ENCODE measurements around the gene ABHD16A. TPM values are rescaled to one million over a fixed set of nuclear protein-coding genes. Genes with fewer than 3 reads are reported as not detected.
A peak's percentile ranks its signal among the peaks of the same experiment; 100 is the strongest.

Gene ABHD16A
- total RNA-seq, 2 donors from 2014 or later, result 57.8 to 75.1 TPM

- Mint-ChIP-seq H3K36me3 (ENCODE audit: low read depth) (peaks cover 2% of the 10 kb centered on the region), H3K27ac (peak within 1 kb of the TSS; percentile 67), H3K4me1 (peaks cover 57% of the 10 kb centered on the region), H3K4me3 (peak within 1 kb of the TSS; percentile 50), H3K27me3 (no peaks in the 10 kb centered on the region)
- ATAC-seq (no peak), DNase-seq (no peak)
- no peaks in the 10 kb centered on the region for H3K9me3 ChIP-seq (ENCODE audit: control insufficient read depth, low read length, poor library complexity, severe bottlenecking)
These were observed 47.5 kb downstream of the ABHD16A start, which contains the start of gene APOM for GRCh38 chr6:31655349-31656237. TSS of gene APOM (plus strand) at chr6:31655894. CDS start at chr6:31655967, 73 bp downstream.

DNA sequence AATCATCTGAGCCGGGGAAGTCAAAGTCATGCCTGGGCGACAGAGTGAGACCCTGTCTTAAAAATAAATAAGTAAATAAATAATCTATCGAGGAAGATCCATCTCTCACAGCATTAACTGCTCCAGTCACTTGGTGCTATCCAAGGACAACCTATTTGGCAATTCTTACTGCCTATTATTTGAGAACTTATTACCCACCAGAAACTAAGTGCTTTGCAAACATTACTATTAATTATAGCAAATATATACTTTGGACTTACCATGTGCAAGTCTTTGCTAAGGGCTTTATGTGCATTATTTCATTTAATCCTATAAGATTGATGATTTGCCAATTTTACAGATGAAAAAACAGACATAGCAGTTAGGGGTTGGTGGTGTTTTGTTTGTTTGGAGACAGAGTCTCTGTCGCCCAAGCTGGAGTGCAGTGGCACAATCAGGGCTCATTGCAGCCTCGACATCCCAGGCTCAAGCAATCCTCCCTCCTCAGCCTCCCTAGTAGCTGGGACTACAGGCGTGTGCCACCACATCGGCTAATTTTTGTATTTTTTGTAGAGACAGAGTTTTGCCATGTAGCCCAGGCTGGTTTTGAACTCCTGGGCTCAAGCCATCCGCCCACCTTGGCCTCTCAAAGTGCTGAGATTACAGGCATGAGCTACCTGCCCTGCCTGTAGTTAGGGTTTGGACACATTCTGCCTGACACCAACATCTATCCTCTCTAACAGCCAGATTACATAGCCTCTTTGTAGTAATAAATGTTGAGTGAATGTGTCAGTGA, 48.4 kb downstream of the ABHD16A start:
- no peak for DNase-seq
- Mint-ChIP-seq H3K27ac (no peak overlapping the region), H3K4me1 (peaks cover 53% of the 10 kb centered on the region), H3K36me3 (ENCODE audit: low read depth) (peaks cover 2% of the 10 kb centered on the region), H3K4me3 (no peak overlapping the region), H3K27me3 (no peaks in the 10 kb centered on the region)
- H3K9me3 ChIP-seq (ENCODE audit: control insufficient read depth, low read length, poor library complexity, severe bottlenecking), result no peaks in the 10 kb centered on the region
- ATAC-seq, result no peak

DNA sequence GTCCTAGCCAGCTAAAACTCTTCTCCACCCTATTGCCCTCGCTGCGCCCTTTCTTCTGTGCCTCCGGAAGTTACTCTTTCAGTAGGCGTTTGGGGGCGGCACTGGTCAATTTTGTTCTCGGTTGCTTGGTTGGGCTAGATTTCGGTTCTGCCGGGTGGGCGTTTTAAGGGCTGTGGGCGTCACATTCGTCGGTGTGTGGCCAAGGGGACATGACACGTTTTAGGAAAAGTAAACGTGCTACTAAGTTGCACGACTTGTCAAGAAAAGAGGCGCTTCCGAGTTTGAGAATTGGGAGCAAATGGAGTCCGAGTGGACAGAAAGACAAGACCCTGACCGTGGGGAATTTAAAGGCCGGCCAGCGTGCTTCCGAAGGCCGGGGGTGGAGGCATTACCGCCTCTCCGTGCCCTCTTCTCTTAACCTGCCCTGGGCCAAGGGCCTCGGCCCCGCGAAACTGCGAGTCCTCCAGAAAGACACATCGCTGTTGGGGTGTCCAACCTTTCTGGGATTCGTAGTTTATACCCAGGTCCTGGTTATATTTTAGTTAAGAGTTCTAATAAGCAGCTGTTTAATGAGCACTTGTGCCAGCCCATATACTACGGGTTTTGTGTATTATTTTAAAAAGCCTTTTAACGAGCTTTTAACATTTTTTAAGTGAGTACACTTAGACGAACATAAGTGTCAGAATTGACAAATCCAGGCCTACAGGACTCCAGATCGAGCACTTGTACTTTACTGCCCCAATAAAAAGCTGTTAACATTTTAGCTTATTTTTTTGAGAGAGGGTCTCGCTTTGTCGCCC, 50.0 kb downstream of the ABHD16A start:
- DNase-seq (peak in 2 of 3 donors; percentile 66 to 75), ATAC-seq (peak; percentile 74)
- Mint-ChIP-seq H3K36me3 (ENCODE audit: low read depth) (peaks cover 2% of the 10 kb centered on the region), H3K4me3 (peak overlapping the region; percentile 96), H3K27ac (peak overlapping the region; percentile 97), H3K27me3 (no peaks in the 10 kb centered on the region), H3K4me1 (peaks cover 42% of the 10 kb centered on the region)
- H3K9me3 ChIP-seq (ENCODE audit: control insufficient read depth, low read length, poor library complexity, severe bottlenecking), result no peaks in the 10 kb centered on the region

- H3K36me3 Mint-ChIP-seq (ENCODE audit: low read depth), result peaks cover 2% of the 10 kb centered on the region
- H3K9me3 ChIP-seq (ENCODE audit: control insufficient read depth, low read length, poor library complexity, severe bottlenecking), result no peaks in the 10 kb centered on the region
These were observed 51.4 kb downstream of the ABHD16A start for GRCh38 chr6:31651602-31652191.

GRCh38 chr6:31645325-31645724, 57.8 kb downstream of the ABHD16A start:
- no peak for DNase-seq
- H3K4me3 Mint-ChIP-seq, result no peak overlapping the region
- H3K4me1 Mint-ChIP-seq, result peaks cover 10% of the 10 kb centered on the region
- H3K9me3 ChIP-seq (ENCODE audit: control insufficient read depth, low read length, poor library complexity, severe bottlenecking), result no peaks in the 10 kb centered on the region
- no peak for ATAC-seq
- peak overlapping the region; percentile 27 for H3K27ac Mint-ChIP-seq
- H3K27me3 Mint-ChIP-seq, result no peaks in the 10 kb centered on the region
- peaks cover 3% of the 10 kb centered on the region for H3K36me3 Mint-ChIP-seq (ENCODE audit: low read depth)

More at GRCh38 chr6:31651602-31652191, 51.4 kb downstream of the ABHD16A start:
- ATAC-seq (peak; percentile 27), DNase-seq (no peak)
- Mint-ChIP-seq H3K27ac (peak overlapping the region; percentile 97), H3K4me1 (peaks cover 37% of the 10 kb centered on the region), H3K4me3 (peak overlapping the region; percentile 96), H3K27me3 (no peaks in the 10 kb centered on the region)

DNA sequence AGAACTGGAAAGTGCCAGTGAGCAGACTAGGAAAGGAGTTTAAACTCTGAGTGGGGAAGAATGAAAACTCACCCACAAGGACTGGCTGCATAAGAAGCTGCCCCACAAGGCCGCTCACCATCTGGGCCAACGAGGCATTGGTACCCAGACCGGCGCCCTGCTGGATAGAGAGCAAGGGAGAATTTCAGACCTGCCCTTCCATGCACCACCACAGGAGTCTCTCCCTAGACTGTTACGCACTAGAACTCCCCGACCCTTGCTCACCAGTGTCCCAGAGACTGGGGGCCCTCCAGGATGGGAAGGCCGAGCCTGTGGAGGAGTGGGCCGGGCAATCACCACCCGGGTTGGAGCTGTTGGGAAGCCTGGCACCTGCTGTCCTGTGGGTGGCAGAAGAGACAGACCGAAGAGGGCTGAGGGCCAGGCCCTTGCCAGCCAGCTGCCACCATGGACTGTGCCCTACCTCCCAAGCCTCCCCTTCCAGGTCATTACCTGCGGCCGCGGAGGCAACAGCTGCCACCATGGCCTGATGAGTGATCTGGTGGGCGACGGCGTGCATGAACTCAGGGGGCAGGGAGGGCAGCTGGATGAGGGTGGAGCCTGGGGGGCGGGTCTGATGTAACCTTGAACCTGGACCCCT, 59.2 kb downstream of the ABHD16A start:
- Mint-ChIP-seq H3K27ac (peak overlapping the region; percentile 16), H3K36me3 (ENCODE audit: low read depth) (peaks cover 3% of the 10 kb centered on the region), H3K27me3 (no peaks in the 10 kb centered on the region), H3K4me1 (peaks cover 4% of the 10 kb centered on the region), H3K4me3 (no peak overlapping the region)
- DNase-seq, result no peak
- H3K9me3 ChIP-seq (ENCODE audit: control insufficient read depth, low read length, poor library complexity, severe bottlenecking), result no peaks in the 10 kb centered on the region
- no peak for ATAC-seq

DNA sequence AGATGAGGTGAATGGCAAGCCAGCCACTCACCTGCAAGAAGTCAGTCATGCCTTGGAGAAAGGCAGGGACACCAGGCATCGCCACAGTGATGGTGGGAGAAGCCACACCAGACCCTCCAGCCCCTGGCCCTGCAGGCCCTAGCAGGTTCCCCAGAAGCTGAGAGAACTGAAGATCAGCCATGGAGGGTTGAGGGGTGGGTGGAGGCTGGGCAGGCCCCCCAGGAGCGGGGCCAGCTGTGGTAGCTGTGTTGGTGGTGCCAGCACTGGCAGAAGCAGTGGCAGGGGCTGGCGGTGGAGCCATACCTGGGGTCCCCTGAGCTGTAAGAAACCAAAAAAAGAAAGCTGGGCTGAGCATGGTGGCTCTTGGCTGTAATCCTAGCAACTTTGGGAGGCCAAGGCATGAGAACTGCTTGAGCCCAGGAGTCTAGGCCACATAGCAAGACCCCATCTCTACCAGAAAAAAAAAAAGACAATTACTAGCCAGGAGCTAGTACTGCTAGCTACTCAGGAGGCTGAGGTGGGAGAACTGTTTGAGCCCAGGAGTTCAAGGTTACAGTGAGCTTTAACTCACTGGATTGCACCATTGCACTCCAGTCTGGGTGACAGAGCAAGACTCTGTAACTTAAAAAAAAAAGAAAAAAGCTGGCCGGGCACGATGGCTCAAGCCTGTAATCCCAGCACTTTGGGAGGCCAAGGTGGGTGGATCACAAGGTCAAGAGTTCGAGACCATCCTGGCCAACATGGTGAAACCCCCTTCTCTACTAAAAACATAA, 60.1 kb downstream of the ABHD16A start:
- Mint-ChIP-seq H3K27ac (no peak overlapping the region), H3K36me3 (ENCODE audit: low read depth) (peaks cover 3% of the 10 kb centered on the region), H3K4me1 (peaks cover 4% of the 10 kb centered on the region), H3K4me3 (no peak overlapping the region), H3K27me3 (no peaks in the 10 kb centered on the region)
- no peak for DNase-seq
- ATAC-seq, result no peak
- H3K9me3 ChIP-seq (ENCODE audit: control insufficient read depth, low read length, poor library complexity, severe bottlenecking), result no peaks in the 10 kb centered on the region

DNA sequence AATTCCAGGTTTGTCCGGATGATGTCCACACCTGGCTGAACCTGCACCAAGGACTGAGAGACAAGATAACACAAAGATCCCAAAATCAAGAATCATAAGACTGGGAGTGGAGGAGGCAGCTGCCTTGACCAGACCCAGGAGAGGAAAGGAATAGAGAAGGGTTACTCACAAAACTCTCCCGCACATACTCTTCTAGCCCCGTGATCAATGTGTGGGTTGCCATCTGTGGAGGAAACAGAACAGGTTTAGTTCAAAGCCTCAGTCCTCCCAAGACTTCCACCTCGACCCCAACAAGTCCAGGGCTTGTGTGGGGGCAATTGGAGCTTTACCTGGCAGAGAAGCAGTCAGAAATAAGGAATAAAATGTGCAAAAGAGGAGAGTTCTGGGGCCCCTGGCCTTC, 61.8 kb downstream of the ABHD16A start:
- H3K27ac Mint-ChIP-seq, result no peak overlapping the region
- peaks cover 3% of the 10 kb centered on the region for H3K36me3 Mint-ChIP-seq (ENCODE audit: low read depth)
- H3K4me3 Mint-ChIP-seq, result no peak overlapping the region
- ATAC-seq (no peak), DNase-seq (no peak)
- H3K4me1 Mint-ChIP-seq, result peaks cover 4% of the 10 kb centered on the region
- no peaks in the 10 kb centered on the region for H3K27me3 Mint-ChIP-seq
- H3K9me3 ChIP-seq (ENCODE audit: control insufficient read depth, low read length, poor library complexity, severe bottlenecking), result no peaks in the 10 kb centered on the region

DNA sequence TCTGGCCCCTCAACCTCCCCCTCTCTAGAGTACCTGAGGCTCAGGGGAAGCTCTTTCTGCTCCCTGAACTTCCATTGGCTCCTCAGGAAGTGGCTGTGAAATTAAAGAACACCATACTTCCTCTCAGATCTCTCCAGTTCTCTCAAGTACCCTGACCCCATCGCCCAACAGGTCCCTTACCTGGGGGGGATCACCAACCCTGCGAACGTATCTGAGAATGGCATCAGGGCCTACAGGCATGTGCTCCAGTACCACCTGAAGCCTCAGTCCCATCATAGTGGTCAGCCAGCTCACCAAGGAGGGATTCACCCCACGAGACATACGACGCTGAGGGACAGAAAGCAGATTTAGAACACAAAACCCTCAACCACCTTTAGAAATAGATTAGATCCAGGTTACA, 62.5 kb downstream of the ABHD16A start:
- no peaks in the 10 kb centered on the region for H3K9me3 ChIP-seq (ENCODE audit: control insufficient read depth, low read length, poor library complexity, severe bottlenecking)
- Mint-ChIP-seq H3K27ac (no peak overlapping the region), H3K36me3 (ENCODE audit: low read depth) (peaks cover 3% of the 10 kb centered on the region), H3K4me3 (no peak overlapping the region), H3K4me1 (peaks cover 4% of the 10 kb centered on the region), H3K27me3 (no peaks in the 10 kb centered on the region)
- no peak for DNase-seq
- ATAC-seq, result no peak

- DNase-seq (no peak), ATAC-seq (no peak)
- H3K9me3 ChIP-seq (ENCODE audit: control insufficient read depth, low read length, poor library complexity, severe bottlenecking), result no peaks in the 10 kb centered on the region
- Mint-ChIP-seq H3K4me3 (no peak overlapping the region), H3K4me1 (no peaks in the 10 kb centered on the region), H3K27ac (no peak overlapping the region), H3K27me3 (no peaks in the 10 kb centered on the region), H3K36me3 (ENCODE audit: low read depth) (no peaks in the 10 kb centered on the region)
These were observed 63.7 kb downstream of the ABHD16A start for GRCh38 chr6:31639449-31639861.

DNA sequence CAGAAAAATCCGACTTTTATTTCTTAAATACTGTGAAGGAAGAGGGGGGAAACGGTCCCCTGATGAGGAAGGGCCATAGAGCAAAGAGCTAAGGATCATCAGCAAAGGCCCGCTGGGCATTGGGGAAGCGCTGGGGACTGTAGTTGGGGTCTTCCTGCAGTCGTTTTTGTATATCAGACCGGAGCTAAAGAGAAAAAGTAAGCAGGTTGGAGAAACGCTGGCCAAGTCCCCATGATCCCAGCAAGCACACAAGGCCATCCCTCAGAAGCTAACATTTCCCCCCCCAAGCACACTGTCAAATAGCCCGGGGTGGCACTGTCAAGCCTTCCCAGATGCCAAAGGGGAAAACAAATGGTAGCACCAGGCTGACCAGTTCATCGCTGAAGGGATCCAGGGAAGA, 64.1 kb downstream of the ABHD16A start:
- peaks cover under 1% of the 10 kb centered on the region for H3K36me3 Mint-ChIP-seq (ENCODE audit: low read depth)
- H3K4me3 Mint-ChIP-seq, result no peak overlapping the region
- H3K27ac Mint-ChIP-seq, result no peak overlapping the region
- DNase-seq (no peak), ATAC-seq (no peak)
- no peaks in the 10 kb centered on the region for H3K9me3 ChIP-seq (ENCODE audit: control insufficient read depth, low read length, poor library complexity, severe bottlenecking)
- H3K4me1 Mint-ChIP-seq, result peaks cover 1% of the 10 kb centered on the region
- no peaks in the 10 kb centered on the region for H3K27me3 Mint-ChIP-seq

Measured in T-helper 17 cell (primary cell).